ENCODE measurements around the gene APOC4.
"Not testable (repeated sequence)": the region's sequence is repeated elsewhere in the genome, so short reads cannot be mapped to it uniquely, and the experiment has no call there.

Gene APOC4

GRCh38 chr19:44942067-44942571 lies at the start of gene APOC4:
TSS of gene APOC4 (plus strand) at chr19:44942237. CDS start at chr19:44942278, 41 bp downstream.
- DNase-seq (ENCODE audit: low spot score), result peak; percentile 21

GRCh38 chr19:44892932-44893331 lies 49.1 kb upstream of the APOC4 start:
- DNase-seq (ENCODE audit: low spot score), result no peak

GRCh38 chr19:44893332-44894051 lies 48.5 kb upstream of the APOC4 start:
- no peak for DNase-seq (ENCODE audit: low spot score)

GRCh38 chr19:44894052-44894400 lies 48.0 kb upstream of the APOC4 start:
- no peak for DNase-seq (ENCODE audit: low spot score)

GRCh38 chr19:44894946-44895345 lies 47.1 kb upstream of the APOC4 start:
- no peak for DNase-seq (ENCODE audit: low spot score)

GRCh38 chr19:44897835-44898234 lies 44.2 kb upstream of the APOC4 start:
- DNase-seq (ENCODE audit: low spot score), result peak; percentile 17

GRCh38 chr19:44900328-44901244 lies 41.5 kb upstream of the APOC4 start:
- DNase-seq (ENCODE audit: low spot score), result no peak

- no peak for DNase-seq (ENCODE audit: low spot score)
These were observed 38.8 kb upstream of the APOC4 start for GRCh38 chr19:44903216-44903601.

- peak; percentile 88 for DNase-seq (ENCODE audit: low spot score)
These were observed 38.2 kb upstream of the APOC4 start for GRCh38 chr19:44903602-44904425.

GRCh38 chr19:44904426-44904994 lies 37.5 kb upstream of the APOC4 start:
- no peak for DNase-seq (ENCODE audit: low spot score)

GRCh38 chr19:44905437-44906160 lies 36.4 kb upstream of the APOC4 start, which contains the start of gene APOE:
TSS of gene APOE (plus strand) at chr19:44905796. CDS start at chr19:44906625, 829 bp downstream.
- DNase-seq (ENCODE audit: low spot score), result no peak

- DNase-seq (ENCODE audit: low spot score), result no peak
These were observed 34.4 kb upstream of the APOC4 start for GRCh38 chr19:44907613-44908012.

- DNase-seq (ENCODE audit: low spot score), result no peak
These were observed 33.8 kb upstream of the APOC4 start for GRCh38 chr19:44908074-44908835.

GRCh38 chr19:44908836-44909261 lies 33.2 kb upstream of the APOC4 start:
- DNase-seq (ENCODE audit: low spot score), result no peak

GRCh38 chr19:44909775-44910174 lies 32.3 kb upstream of the APOC4 start:
- DNase-seq (ENCODE audit: low spot score), result no peak

- DNase-seq (ENCODE audit: low spot score), result not testable (repeated sequence)
These were observed 30.1 kb upstream of the APOC4 start for GRCh38 chr19:44911896-44912295.

- no peak for DNase-seq (ENCODE audit: low spot score)
These were observed 29.2 kb upstream of the APOC4 start for GRCh38 chr19:44912854-44913253.

GRCh38 chr19:44913512-44914432 lies 28.3 kb upstream of the APOC4 start:
- not testable (repeated sequence) for DNase-seq (ENCODE audit: low spot score)
